Mesenchymal stem cell (in vitro differentiated cells and primary cell): ENCODE data around the gene SNRPA.
"Not testable (repeated sequence)": the region's sequence is repeated elsewhere in the genome, so short reads cannot be mapped to it uniquely, and the experiment has no call there.

Source experiments
- DNase-seq: peaks from one replicate; pipeline ENCODE4 v3.0.0-alpha.2; 2013
- H2AFZ ChIP-seq: one replicate; pipeline ENCODE4 v1.6.1; 2013; ENCODE audit warnings: low read depth, mild to moderate bottlenecking, control low read depth, inconsistent platforms, low read length, moderate library complexity
- H2AK5ac ChIP-seq: 2 replicates; pipeline ENCODE4 v1.6.1; 2013; ENCODE audit warnings: low read length, moderate library complexity, mild to moderate bottlenecking, inconsistent platforms; ENCODE audit not compliant: severe bottlenecking
- H2BK120ac ChIP-seq: one replicate; pipeline ENCODE4 v1.6.1; 2013; ENCODE audit warnings: low read depth, mild to moderate bottlenecking, inconsistent platforms, low read length, moderate library complexity
- H2BK12ac ChIP-seq, 2 experiments: one replicate each; pipeline ENCODE4 v1.6.1; 2013; ENCODE audit warnings: inconsistent platforms in 2 of 2, low read length in 2 of 2, mild to moderate bottlenecking in 2 of 2, moderate library complexity in 2 of 2, control low read depth in 1 of 2
- H2BK15ac ChIP-seq: one replicate; pipeline ENCODE4 v1.6.1; 2013; ENCODE audit warnings: mild to moderate bottlenecking, low read depth, inconsistent platforms; ENCODE audit not compliant: poor library complexity, severe bottlenecking
- H2BK5ac ChIP-seq: 2 replicates; pipeline ENCODE4 v1.6.1; 2013; ENCODE audit warnings: low read depth, mild to moderate bottlenecking, low read length, control low read depth, inconsistent platforms; ENCODE audit not compliant: poor library complexity, severe bottlenecking
- H3K14ac ChIP-seq, 2 experiments: one replicate each; pipeline ENCODE4 v1.6.1; 2013; ENCODE audit warnings: inconsistent platforms in 2 of 2, low read length in 2 of 2, control low read depth in 1 of 2, mild to moderate bottlenecking in 1 of 2, moderate library complexity in 1 of 2
- H3K18ac ChIP-seq, 2 experiments: one replicate each; pipeline ENCODE4 v1.6.1; 2013; ENCODE audit warnings: inconsistent platforms in 2 of 2, low read length in 2 of 2, control low read depth in 1 of 2, low read depth in 1 of 2, mild to moderate bottlenecking in 1 of 2
- H3K23ac ChIP-seq, 2 experiments: one replicate each; pipeline ENCODE4 v1.6.1; 2013; ENCODE audit warnings: inconsistent platforms in 2 of 2, low read length in 2 of 2, mild to moderate bottlenecking in 2 of 2, moderate library complexity in 2 of 2, control low read depth in 1 of 2
- H3K27ac ChIP-seq: 2 replicates; pipeline ENCODE4 v1.5.1; 2013; ENCODE audit warnings: mild to moderate bottlenecking, moderate library complexity, low read length, control low read depth, inconsistent platforms; ENCODE audit not compliant: poor library complexity, severe bottlenecking
- H3K27me3 ChIP-seq, 2 experiments: 2 replicates each; pipeline versions ENCODE4 v1.6.1 to v1.7.0; 2013; ENCODE audit warnings: low read length in 2 of 2, mild to moderate bottlenecking in 2 of 2, moderate library complexity in 2 of 2, control low read depth in 1 of 2, inconsistent platforms in 1 of 2; ENCODE audit not compliant: control insufficient read depth in 1 of 2, insufficient read depth in 1 of 2
- H3K36me3 ChIP-seq, 2 experiments: 2 replicates each; pipeline versions ENCODE4 v1.6.1 to v1.7.0; 2013; ENCODE audit warnings: low read length in 2 of 2, control low read depth in 1 of 2, inconsistent platforms in 1 of 2, low read depth in 1 of 2, mild to moderate bottlenecking in 1 of 2; ENCODE audit not compliant: insufficient read depth in 2 of 2, control insufficient read depth in 1 of 2
- H3K4ac ChIP-seq, 2 experiments: one replicate each; pipeline ENCODE4 v1.6.1; 2013; ENCODE audit warnings: inconsistent platforms in 2 of 2, low read length in 2 of 2, mild to moderate bottlenecking in 2 of 2, moderate library complexity in 2 of 2, control low read depth in 1 of 2, low read depth in 1 of 2
- H3K4me1 ChIP-seq: 2 replicates; pipeline ENCODE4 v1.6.1; 2013; ENCODE audit warnings: low read depth, low read length, control low read depth; ENCODE audit not compliant: control insufficient read depth, insufficient read depth
- H3K4me2 ChIP-seq: 2 replicates; pipeline ENCODE4 v1.6.1; 2013; ENCODE audit warnings: low read length, mild to moderate bottlenecking, inconsistent platforms; ENCODE audit not compliant: poor library complexity, severe bottlenecking
- H3K4me3 ChIP-seq, 2 experiments: 2 replicates each; pipeline versions ENCODE4 v1.5.1 to v1.7.0; 2013; ENCODE audit warnings: low read length in 2 of 2, mild to moderate bottlenecking in 2 of 2, control low read depth in 1 of 2, low read depth in 1 of 2; ENCODE audit not compliant: insufficient read depth in 1 of 2
- H3K79me1 ChIP-seq: replicated peaks from 2 replicates; pipeline ENCODE4 v1.6.1; 2013; ENCODE audit warnings: mild to moderate bottlenecking, control low read depth, low read length, inconsistent platforms; ENCODE audit not compliant: poor library complexity, severe bottlenecking
- H3K9ac ChIP-seq: 2 replicates; pipeline ENCODE4 v1.7.0; 2013; ENCODE audit warnings: mild to moderate bottlenecking, low read length, moderate library complexity
- H3K9me3 ChIP-seq: 2 replicates; pipeline ENCODE4 v1.7.0; 2013; ENCODE audit warnings: mild to moderate bottlenecking, low read length; ENCODE audit not compliant: control insufficient read depth
- H4K8ac ChIP-seq: one replicate; pipeline ENCODE4 v1.6.1; 2013; ENCODE audit warnings: inconsistent platforms, mild to moderate bottlenecking, low read length, moderate library complexity
- H4K91ac ChIP-seq: one replicate; pipeline ENCODE4 v1.6.1; 2013; ENCODE audit warnings: mild to moderate bottlenecking, low read length, inconsistent platforms
- WGBS: methylation state at CpG from one replicate; pipeline ENCODE4 v1.1.7; 2013; ENCODE audit warnings: mixed read lengths; 5-methylcytosine and 5-hydroxymethylcytosine counted together

The SNRPA gene

DNA sequence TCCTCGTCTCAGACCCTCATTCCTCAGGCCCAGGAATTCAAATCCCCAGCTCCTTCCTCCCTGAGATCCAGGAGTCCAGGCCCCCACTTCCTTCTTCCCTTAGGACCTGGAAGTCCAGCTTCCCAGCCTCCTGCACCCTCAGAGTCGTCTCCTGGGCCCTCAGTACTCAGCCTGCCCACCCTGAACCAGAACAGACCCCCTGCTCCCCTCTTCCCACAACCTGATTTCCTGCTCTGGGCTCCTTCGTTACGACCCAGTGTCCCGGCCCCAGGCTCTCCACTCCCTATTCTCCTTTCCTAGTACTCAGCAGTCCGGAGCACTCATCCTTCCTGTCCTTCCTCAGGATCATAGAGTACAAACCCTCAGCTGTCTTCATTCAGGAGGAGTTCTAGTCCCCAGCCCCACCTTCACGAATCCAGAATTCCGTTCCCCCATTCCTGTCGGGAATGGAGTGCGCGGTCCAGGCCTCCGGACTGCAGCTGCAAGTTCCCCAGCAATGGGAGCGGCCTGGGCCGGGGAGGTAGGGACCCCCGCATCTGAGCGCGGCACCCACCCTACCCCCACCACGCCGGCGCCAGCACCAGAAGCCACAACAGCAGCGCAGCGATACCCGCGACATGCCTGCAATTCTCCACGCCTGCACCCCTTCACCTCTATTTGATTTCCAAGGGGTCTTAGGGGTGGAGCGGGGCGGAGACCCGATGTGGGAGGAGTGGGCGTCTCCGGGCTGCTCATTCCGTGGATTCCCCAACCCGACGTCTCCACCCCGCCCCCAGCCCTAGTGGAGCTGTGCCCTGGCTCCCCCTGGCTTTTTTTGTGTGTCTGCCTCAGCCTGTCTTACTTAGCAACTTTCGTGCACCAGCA, 60.7 kb downstream of the SNRPA start:
- no peak overlapping the region for H3K23ac ChIP-seq
- no peak overlapping the region for H2AFZ ChIP-seq
- H3K14ac ChIP-seq: no peak overlapping the region
- H3K27ac ChIP-seq: no peak overlapping the region
- H3K18ac ChIP-seq: peak overlapping the region; percentile 23 to 44
- peak overlapping the region; percentile 53 for H3K4me2 ChIP-seq
- no peak overlapping the region for H2BK5ac ChIP-seq
- no peak overlapping the region for H4K91ac ChIP-seq
- peaks cover 17% of the 10 kb centered on the region for H3K79me1 ChIP-seq
- no peaks in the 10 kb centered on the region for H3K9me3 ChIP-seq
- peak overlapping the region; percentile 15 to 60 for H3K4me3 ChIP-seq
- peak overlapping the region; percentile 54 for H3K9ac ChIP-seq
- peak overlapping the region; percentile 1 for H4K8ac ChIP-seq
- peaks cover 26% of the 10 kb centered on the region for H3K4me1 ChIP-seq
- DNase-seq: peak; percentile 22
- peaks cover 32 to 33% of the 10 kb centered on the region in 2 experiments for H3K36me3 ChIP-seq
- peak overlapping the region in 1 of 2 experiments; percentile 85 for H3K4ac ChIP-seq
- peak overlapping the region in 1 of 2 experiments; percentile 66 for H2BK12ac ChIP-seq
- H3K27me3 ChIP-seq: peaks cover 0 to 27% of the 10 kb centered on the region in 2 experiments
- H2AK5ac ChIP-seq: no peak overlapping the region
- H2BK15ac ChIP-seq: no peak overlapping the region
- H2BK120ac ChIP-seq: no peak overlapping the region
- 24% methylated on average over 24 of the region's 35 CpGs for WGBS

DNA sequence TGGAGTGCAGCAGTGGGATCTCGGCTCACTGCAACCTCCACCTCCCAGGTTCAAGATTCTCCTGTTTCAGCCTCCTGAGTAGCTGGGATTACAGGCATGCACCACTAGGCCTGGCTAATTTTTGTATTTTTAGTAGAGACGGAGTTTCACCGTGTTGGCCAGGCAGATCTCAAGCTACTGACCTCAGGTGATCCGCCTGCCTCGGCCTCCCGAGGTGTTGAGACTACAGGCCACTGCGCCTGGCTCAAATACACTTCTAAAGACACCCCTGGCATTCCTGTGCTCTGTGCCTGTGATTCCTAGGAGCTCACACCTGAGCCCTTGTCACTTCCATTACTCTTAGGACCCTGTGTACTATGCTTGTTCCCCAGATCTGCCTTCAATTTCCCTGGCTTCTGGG, 61.6 kb downstream of the SNRPA start:
- not testable (repeated sequence) for H4K8ac ChIP-seq, DNase-seq, H2AK5ac ChIP-seq, H2BK15ac ChIP-seq, H3K9me3 ChIP-seq, H2BK5ac ChIP-seq, H3K4me2 ChIP-seq, H2BK120ac ChIP-seq, H3K9ac ChIP-seq, H3K4me3 ChIP-seq, H4K91ac ChIP-seq, H3K27ac ChIP-seq, H2AFZ ChIP-seq, H3K23ac ChIP-seq, H3K14ac ChIP-seq, H2BK12ac ChIP-seq
- 87% methylated on average over 7 of the region's 7 CpGs for WGBS
- Histone ChIP-seq H3K79me1 (peaks cover 17% of the 10 kb centered on the region), H3K18ac (peak overlapping the region in 1 of 2 experiments; percentile 34), H3K4ac (peak overlapping the region in 1 of 2 experiments; percentile 1), H3K4me1 (peaks cover 21% of the 10 kb centered on the region), H3K27me3 (peaks cover 0 to 27% of the 10 kb centered on the region in 2 experiments), H3K36me3 (peaks cover 26% of the 10 kb centered on the region in 2 experiments)

DNA sequence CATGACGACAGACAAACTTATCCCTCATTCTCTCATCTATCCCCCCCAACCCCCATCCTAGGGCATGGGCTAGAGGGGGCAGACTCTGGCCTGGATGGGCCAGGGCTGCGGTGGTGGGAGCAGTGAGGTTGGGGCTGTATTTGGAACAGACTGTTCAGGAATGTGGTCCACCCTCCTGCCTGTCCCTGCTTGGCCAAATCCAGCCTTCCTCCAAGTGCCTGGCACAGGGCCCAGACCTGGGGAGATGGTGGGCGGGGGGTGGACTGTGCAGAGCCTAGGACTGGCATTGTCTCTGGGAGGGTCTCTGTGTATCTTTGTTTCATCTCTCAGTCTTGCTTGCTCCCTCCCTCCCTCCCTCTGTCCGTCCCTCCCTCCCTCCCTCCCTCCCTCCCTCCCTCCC, 62.2 kb downstream of the SNRPA start:
- Histone ChIP-seq H3K79me1 (peaks cover 15% of the 10 kb centered on the region), H3K4me3 (no peak overlapping the region), H2BK15ac (peak overlapping the region; percentile 33), H2BK12ac (peak overlapping the region in 1 of 2 experiments; percentile 55), H3K36me3 (peaks cover 19 to 20% of the 10 kb centered on the region in 2 experiments), H2BK5ac (no peak overlapping the region), H2AK5ac (no peak overlapping the region), H3K9ac (no peak overlapping the region), H4K91ac (peak overlapping the region; percentile 64), H3K9me3 (no peaks in the 10 kb centered on the region), H3K23ac (peak overlapping the region in 1 of 2 experiments; percentile 70), H3K27ac (no peak overlapping the region), H2AFZ (no peak overlapping the region), H3K27me3 (peaks cover 0 to 27% of the 10 kb centered on the region in 2 experiments), H4K8ac (peak overlapping the region; percentile 53), H3K4me2 (no peak overlapping the region), H3K14ac (peak overlapping the region in 1 of 2 experiments; percentile 94), H3K18ac (peak overlapping the region; percentile 34 to 86), H3K4ac (peak overlapping the region; percentile 1 to 53), H2BK120ac (no peak overlapping the region), H3K4me1 (peaks cover 19% of the 10 kb centered on the region)
- DNase-seq: no peak
- WGBS: 69% methylated on average over 2 of the region's 4 CpGs
